Left renal cortex interstitium (tissue), 4 donors: ENCODE data around the gene SPATS2L. TPM values are rescaled to one million over a fixed set of nuclear protein-coding genes. Genes with fewer than 3 reads are reported as not detected.

Experiments
- DNase-seq, 4 donors: peaks; one replicate each; pipeline ENCODE4 v3.0.0-alpha.2; 2013; ENCODE audit warnings: low read depth in 4 of 4, low spot score in 2 of 4, missing footprints in 1 of 4
- polyA plus RNA-seq, 4 donors: library from polyadenylated mRNA; unstranded; fragments of 120-200 nt; gene quantifications; one replicate each; pipeline ENCODE4 v1.2.1, GENCODE V29; 2013; ENCODE audit not compliant: insufficient read length in 4 of 4

The SPATS2L gene
- polyA plus RNA-seq, 4 donors = 127 to 149 (median 136) TPM

GRCh38 chr2:200454927-200455801 is 148.7 kb downstream of the SPATS2L start:
- no peak for DNase-seq

GRCh38 chr2:200455958-200456421 is 149.5 kb downstream of the SPATS2L start:
- DNase-seq = no peak

- no peak for DNase-seq
Measured at GRCh38 chr2:200456567-200456966, 150.1 kb downstream of the SPATS2L start.

GRCh38 chr2:200459101-200459500 is 152.6 kb downstream of the SPATS2L start:
- DNase-seq = no peak

- no peak for DNase-seq
Measured at GRCh38 chr2:200461846-200462710, 155.6 kb downstream of the SPATS2L start.

GRCh38 chr2:200463452-200463851 is 157.0 kb downstream of the SPATS2L start:
- no peak for DNase-seq

GRCh38 chr2:200466425-200467418 is 160.2 kb downstream of the SPATS2L start:
- DNase-seq = no peak

GRCh38 chr2:200467806-200468681 is 161.6 kb downstream of the SPATS2L start:
- DNase-seq = no peak

- DNase-seq = no peak
Measured at GRCh38 chr2:200469708-200470211, 163.3 kb downstream of the SPATS2L start.

- DNase-seq = no peak
Measured at GRCh38 chr2:200470230-200470629, 163.7 kb downstream of the SPATS2L start.

- DNase-seq = no peak
Measured at GRCh38 chr2:200471324-200471848, 164.9 kb downstream of the SPATS2L start.

- DNase-seq = no peak
Measured at GRCh38 chr2:200471928-200472645, 165.6 kb downstream of the SPATS2L start.

GRCh38 chr2:200472853-200473464 is 166.5 kb downstream of the SPATS2L start:
- DNase-seq = no peak

GRCh38 chr2:200475795-200476194 is 169.3 kb downstream of the SPATS2L start:
- no peak for DNase-seq

- no peak for DNase-seq
Measured at GRCh38 chr2:200476836-200477235, 170.3 kb downstream of the SPATS2L start.

- DNase-seq = no peak
Measured at GRCh38 chr2:200477667-200478131, 171.2 kb downstream of the SPATS2L start.

- no peak for DNase-seq
Measured at GRCh38 chr2:200479692-200480265, 173.3 kb downstream of the SPATS2L start.
